GM18951 (cell line): ENCODE data around the gene KXD1.

Experiments used
- POLR2A ChIP-seq: IDR thresholded peaks from 4 replicates; pipeline ENCODE4 v1.6.1; 2011; ENCODE audit warnings: mild to moderate bottlenecking; ENCODE audit not compliant: insufficient read length, insufficient read depth; ENCODE audit errors: extremely low read depth
- in situ Hi-C: fragments of 300-500 bp; cut with MboI; formaldehyde crosslinking; loops from one replicate; pipeline ENCODE4 v1.12.0; 2022; ENCODE audit warnings: low sequenced_read_pairs, mixed read lengths, inconsistent platforms; ENCODE audit not compliant: unreplicated experiment

The KXD1 gene

GRCh38 chr19:18541258-18541991 lies 16.2 kb upstream of the KXD1 start:
- in situ Hi-C loops = no loop called here
- no peak for TF ChIP-seq POLR2A

- no peak for TF ChIP-seq POLR2A
These were observed 15.4 kb upstream of the KXD1 start for GRCh38 chr19:18541992-18542940.

GRCh38 chr19:18542941-18543813 lies 14.5 kb upstream of the KXD1 start, which contains the start of gene FKBP8:
TSS of gene FKBP8 (minus strand) at chr19:18543573. CDS start at chr19:18541970, 1,603 bp downstream.
- peak; percentile 6 for TF ChIP-seq POLR2A
- in situ Hi-C loops = no loop called here

More at GRCh38 chr19:18541992-18542940, 15.4 kb upstream of the KXD1 start:
- in situ Hi-C loops = no loop called here

GRCh38 chr19:18543814-18544475 lies 13.7 kb upstream of the KXD1 start:
- TF ChIP-seq POLR2A = no peak
- in situ Hi-C loops = no loop called here

- no peak for TF ChIP-seq POLR2A
- in situ Hi-C loops = no loop called here
These were observed 6.0 kb upstream of the KXD1 start for GRCh38 chr19:18551631-18552030.

GRCh38 chr19:18558202-18558555 lies 509 bp downstream of the KXD1 start:
- TF ChIP-seq POLR2A = no peak
- in situ Hi-C loops = no loop called here

GRCh38 chr19:18558604-18559003 lies 934 bp downstream of the KXD1 start:
- no peak for TF ChIP-seq POLR2A
- in situ Hi-C loops = no loop called here

GRCh38 chr19:18559685-18560084 lies 2.0 kb downstream of the KXD1 start:
- TF ChIP-seq POLR2A = no peak
- in situ Hi-C loops = no loop called here

GRCh38 chr19:18562086-18562485 lies 4.4 kb downstream of the KXD1 start:
- in situ Hi-C loops = no loop called here
- no peak for TF ChIP-seq POLR2A

- in situ Hi-C loops = no loop called here
- no peak for TF ChIP-seq POLR2A
These were observed 9.3 kb downstream of the KXD1 start for GRCh38 chr19:18566953-18567352.

GRCh38 chr19:18568367-18568766 lies 10.7 kb downstream of the KXD1 start:
- in situ Hi-C loops = no loop called here
- no peak for TF ChIP-seq POLR2A

GRCh38 chr19:18571564-18572344 lies 14.1 kb downstream of the KXD1 start, which contains the start of gene UBA52:
TSS of gene UBA52 (plus strand) at chr19:18571857. CDS start at chr19:18573301, 1,444 bp downstream.
- in situ Hi-C loops = no loop called here
- peak; percentile 98 for TF ChIP-seq POLR2A
